HEK293T (cell line): Measurements from ENCODE around the gene CRBN.

Experiments
- ARNT ChIP-seq: fragments of 450-650 bp; IDR thresholded peaks from 2 replicates; pipeline ENCODE4 v1.6.1; 2017; ENCODE audit warnings: mild to moderate bottlenecking
- BHLHE40 ChIP-seq: fragments of 450-650 bp; IDR thresholded peaks from 2 replicates; pipeline ENCODE4 v1.6.1; 2016; ENCODE audit warnings: mild to moderate bottlenecking, moderate library complexity, borderline replicate concordance
- ELF4 ChIP-seq: fragments of 450-650 bp; IDR thresholded peaks from 2 replicates; pipeline ENCODE4 v1.6.1; 2017; ENCODE audit warnings: antibody characterized with exemption
- FOXM1 ChIP-seq: fragments of 450-650 bp; IDR thresholded peaks from 2 replicates; pipeline ENCODE4 v1.6.1; 2017; ENCODE audit warnings: mild to moderate bottlenecking, borderline replicate concordance
- HDGF ChIP-seq: fragments of 450-650 bp; IDR thresholded peaks from 2 replicates; pipeline ENCODE4 v1.6.1; 2017; ENCODE audit warnings: antibody characterized with exemption, borderline replicate concordance
- SUZ12 ChIP-seq: fragments of 450-650 bp; IDR thresholded peaks from 2 replicates; pipeline ENCODE4 v1.6.1; 2016; ENCODE audit warnings: mild to moderate bottlenecking

DNA sequence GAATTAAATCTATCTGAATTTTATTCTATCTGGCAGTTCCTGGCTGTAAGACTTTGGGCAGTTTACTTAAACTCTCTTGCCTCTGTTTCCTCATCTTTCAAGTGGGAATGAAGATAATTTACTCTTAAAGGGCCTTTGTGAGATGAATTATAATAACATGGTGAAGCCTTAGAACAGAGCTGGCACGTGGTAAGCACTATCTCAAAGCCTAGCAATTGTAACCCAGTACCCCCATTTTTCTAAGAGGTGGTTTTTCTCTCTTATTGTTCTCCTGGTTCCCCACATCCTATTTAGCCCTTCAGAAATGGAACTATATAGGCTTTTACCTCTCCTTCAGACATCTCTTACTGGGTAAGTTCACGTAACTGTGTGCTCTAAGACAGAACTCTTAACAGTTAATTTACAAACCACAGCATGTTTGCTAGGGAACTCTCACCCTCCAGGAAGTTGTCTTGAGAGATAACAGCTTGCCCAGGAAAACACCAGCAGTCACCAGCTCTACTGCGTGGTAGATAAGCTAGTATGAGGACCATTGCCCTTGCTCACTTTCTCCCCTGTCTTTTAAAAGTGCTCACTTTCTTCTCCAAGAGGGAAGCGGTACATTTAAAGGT, 12.3 kb upstream of the CRBN start:
- TF ChIP-seq ELF4 (no peak), BHLHE40 (no peak), FOXM1 (no peak), ARNT (no peak), SUZ12 (no peak), HDGF (no peak)
